GM19099 (cell line): Measurements from ENCODE around the gene FAF2.

Experiments
- POLR2A ChIP-seq: IDR thresholded peaks from 3 replicates; pipeline ENCODE4 v1.6.1; 2011; ENCODE audit warnings: low read depth; ENCODE audit not compliant: insufficient read length; ENCODE audit errors: extremely low read depth

Gene FAF2

GRCh38 chr5:176508603-176509002 lies 60.4 kb downstream of the FAF2 start:
- TF ChIP-seq POLR2A: no peak

- no peak for TF ChIP-seq POLR2A
Measured at GRCh38 chr5:176513788-176514187, 65.6 kb downstream of the FAF2 start.

GRCh38 chr5:176514244-176514950 lies 66.2 kb downstream of the FAF2 start:
- TF ChIP-seq POLR2A: no peak

- no peak for TF ChIP-seq POLR2A
Measured at GRCh38 chr5:176515396-176515795, 67.2 kb downstream of the FAF2 start.

GRCh38 chr5:176517053-176517661 lies 69.0 kb downstream of the FAF2 start:
- no peak for TF ChIP-seq POLR2A

GRCh38 chr5:176519810-176520720 lies 71.9 kb downstream of the FAF2 start:
- no peak for TF ChIP-seq POLR2A

- TF ChIP-seq POLR2A: no peak
Measured at GRCh38 chr5:176521286-176521685, 73.1 kb downstream of the FAF2 start.

- TF ChIP-seq POLR2A: no peak
Measured at GRCh38 chr5:176521699-176522263, 73.6 kb downstream of the FAF2 start.

- no peak for TF ChIP-seq POLR2A
Measured at GRCh38 chr5:176524138-176524537, 76.0 kb downstream of the FAF2 start.

GRCh38 chr5:176524987-176525386 lies 76.8 kb downstream of the FAF2 start:
- no peak for TF ChIP-seq POLR2A

GRCh38 chr5:176525677-176526076 lies 77.5 kb downstream of the FAF2 start:
- no peak for TF ChIP-seq POLR2A

- TF ChIP-seq POLR2A: no peak
Measured at GRCh38 chr5:176526462-176526861, 78.3 kb downstream of the FAF2 start.

GRCh38 chr5:176527246-176528222 lies 79.3 kb downstream of the FAF2 start:
- no peak for TF ChIP-seq POLR2A

- TF ChIP-seq POLR2A: no peak
Measured at GRCh38 chr5:176528301-176528700, 80.1 kb downstream of the FAF2 start.

- no peak for TF ChIP-seq POLR2A
Measured at GRCh38 chr5:176528761-176529115, 80.6 kb downstream of the FAF2 start.
